Mesothelial cell of epicardium (in vitro differentiated cells): Measurements from ENCODE around the gene MROH8. TPM values are rescaled to one million over a fixed set of nuclear protein-coding genes. Genes with fewer than 3 reads are reported as not detected.

Experiments used
- DNase-seq, 2 experiments: peaks; one replicate each; pipeline ENCODE4 v3.0.0; 2021; ENCODE audit warnings: low spot score in 2 of 2; ENCODE audit not compliant: unreplicated experiment in 2 of 2
- H3K27ac Mint-ChIP-seq: 2 replicates; pipeline ENCODE4 v1.8.0; 2021; ENCODE audit warnings: mixed read lengths
- H3K27me3 Mint-ChIP-seq: 2 replicates; pipeline ENCODE4 v1.8.0; 2021; ENCODE audit warnings: low read depth, mixed read lengths
- H3K36me3 Mint-ChIP-seq: 2 replicates; pipeline ENCODE4 v1.8.0; 2021; ENCODE audit warnings: mixed read lengths
- H3K4me1 Mint-ChIP-seq: 2 replicates; pipeline ENCODE4 v1.8.0; 2021; ENCODE audit warnings: mixed read lengths
- H3K4me3 Mint-ChIP-seq: 2 replicates; pipeline ENCODE4 v1.8.0; 2021; ENCODE audit warnings: mild to moderate bottlenecking, moderate library complexity, mixed read lengths
- H3K9me3 Mint-ChIP-seq: 2 replicates; pipeline ENCODE4 v1.8.0; 2021; ENCODE audit warnings: mixed read lengths
- total RNA-seq: library from RNA; stranded (reverse); gene quantifications from 3 replicates; pipeline ENCODE4 v1.2.1, GENCODE V29; 2021
- TF ChIP-seq, protein P1 (sequence below): fragments of 200-600 bp; sonication (generic); IDR thresholded peaks from one replicate; pipeline ENCODE4 v1.5.0; 2021; ENCODE audit warnings: antibody characterized with exemption; ENCODE audit not compliant: unreplicated experiment

The MROH8 gene
- total RNA-seq, 1 donor from 2014 or later: 6.3 TPM

DNA sequence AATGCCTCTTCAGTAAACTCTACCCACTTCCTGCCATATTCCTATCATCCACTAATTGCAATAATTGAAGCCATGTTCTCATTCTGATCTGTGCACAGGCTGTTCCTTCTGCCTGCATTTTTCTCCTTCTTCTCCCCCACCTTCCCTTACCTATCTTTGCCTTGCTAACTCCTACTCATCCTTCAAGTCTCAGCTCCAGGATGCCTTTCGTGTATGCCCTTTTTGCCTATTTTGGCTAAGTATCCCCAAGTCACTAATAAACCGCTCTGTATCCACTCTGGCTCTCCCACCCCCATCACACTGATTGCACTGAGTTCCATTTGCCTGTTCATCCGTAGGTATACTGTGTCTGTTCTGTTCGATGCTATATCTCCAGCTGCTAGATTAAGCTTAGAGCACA, 6.5 kb downstream of the MROH8 start:
- H3K27me3 Mint-ChIP-seq: no peaks in the 10 kb centered on the region
- peaks cover under 1% of the 10 kb centered on the region for H3K36me3 Mint-ChIP-seq
- peaks cover 3% of the 10 kb centered on the region for H3K4me1 Mint-ChIP-seq
- DNase-seq: no peak
- H3K27ac Mint-ChIP-seq: no peak overlapping the region
- TF ChIP-seq, protein P1, sequence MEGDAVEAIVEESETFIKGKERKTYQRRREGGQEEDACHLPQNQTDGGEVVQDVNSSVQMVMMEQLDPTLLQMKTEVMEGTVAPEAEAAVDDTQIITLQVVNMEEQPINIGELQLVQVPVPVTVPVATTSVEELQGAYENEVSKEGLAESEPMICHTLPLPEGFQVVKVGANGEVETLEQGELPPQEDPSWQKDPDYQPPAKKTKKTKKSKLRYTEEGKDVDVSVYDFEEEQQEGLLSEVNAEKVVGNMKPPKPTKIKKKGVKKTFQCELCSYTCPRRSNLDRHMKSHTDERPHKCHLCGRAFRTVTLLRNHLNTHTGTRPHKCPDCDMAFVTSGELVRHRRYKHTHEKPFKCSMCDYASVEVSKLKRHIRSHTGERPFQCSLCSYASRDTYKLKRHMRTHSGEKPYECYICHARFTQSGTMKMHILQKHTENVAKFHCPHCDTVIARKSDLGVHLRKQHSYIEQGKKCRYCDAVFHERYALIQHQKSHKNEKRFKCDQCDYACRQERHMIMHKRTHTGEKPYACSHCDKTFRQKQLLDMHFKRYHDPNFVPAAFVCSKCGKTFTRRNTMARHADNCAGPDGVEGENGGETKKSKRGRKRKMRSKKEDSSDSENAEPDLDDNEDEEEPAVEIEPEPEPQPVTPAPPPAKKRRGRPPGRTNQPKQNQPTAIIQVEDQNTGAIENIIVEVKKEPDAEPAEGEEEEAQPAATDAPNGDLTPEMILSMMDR: no peak
- no peaks in the 10 kb centered on the region for H3K9me3 Mint-ChIP-seq
- H3K4me3 Mint-ChIP-seq: no peak overlapping the region

DNA sequence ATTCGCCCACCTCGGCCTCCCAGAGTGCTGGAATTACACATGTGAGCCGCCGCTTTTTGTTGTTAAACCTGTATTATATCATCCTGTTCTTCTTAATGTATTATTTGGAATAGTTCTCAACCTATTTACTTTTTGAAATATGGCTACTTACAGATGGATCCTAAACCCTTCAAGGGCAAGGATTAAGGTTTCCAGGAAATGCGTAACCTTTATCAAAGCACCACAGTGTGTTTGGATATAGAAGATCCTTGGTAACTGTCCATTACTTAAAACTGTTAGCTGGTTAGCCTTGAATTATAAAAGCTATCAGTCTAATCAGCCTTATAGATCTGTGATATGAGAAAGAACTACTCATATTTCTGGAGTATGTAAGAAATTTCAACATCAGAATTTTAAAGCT, 12.5 kb downstream of the MROH8 start:
- Mint-ChIP-seq H3K9me3 (no peaks in the 10 kb centered on the region), H3K27me3 (peaks cover 13% of the 10 kb centered on the region), H3K36me3 (peaks cover 2% of the 10 kb centered on the region), H3K4me1 (peaks cover 11% of the 10 kb centered on the region), H3K4me3 (no peak overlapping the region), H3K27ac (no peak overlapping the region)
- DNase-seq: no peak
- TF ChIP-seq, protein P1: no peak

DNA sequence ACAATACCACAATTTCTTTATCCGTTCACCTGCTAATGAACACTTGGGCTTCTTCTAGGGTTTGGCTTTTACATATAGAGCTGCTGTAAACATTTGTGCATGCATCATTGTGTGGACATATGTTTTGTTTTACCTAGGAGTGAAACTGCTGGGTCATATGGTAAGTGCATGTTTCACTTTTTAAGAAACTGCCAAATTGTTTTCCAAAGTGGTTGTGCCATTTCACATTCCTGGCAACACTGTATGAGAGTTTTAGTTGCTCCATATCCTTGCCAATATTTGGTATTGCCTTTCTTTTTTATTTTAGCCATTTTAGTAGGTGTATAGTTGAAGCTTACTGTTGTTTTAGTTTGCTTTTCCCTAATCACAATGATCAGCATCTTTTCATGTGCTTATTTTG, 14.3 kb downstream of the MROH8 start:
- H3K9me3 Mint-ChIP-seq: no peaks in the 10 kb centered on the region
- peaks cover 2% of the 10 kb centered on the region for H3K36me3 Mint-ChIP-seq
- H3K27me3 Mint-ChIP-seq: peaks cover 13% of the 10 kb centered on the region
- TF ChIP-seq, protein P1: no peak
- peaks cover 8% of the 10 kb centered on the region for H3K4me1 Mint-ChIP-seq
- no peak overlapping the region for H3K4me3 Mint-ChIP-seq
- no peak overlapping the region for H3K27ac Mint-ChIP-seq
- no peak for DNase-seq

DNA sequence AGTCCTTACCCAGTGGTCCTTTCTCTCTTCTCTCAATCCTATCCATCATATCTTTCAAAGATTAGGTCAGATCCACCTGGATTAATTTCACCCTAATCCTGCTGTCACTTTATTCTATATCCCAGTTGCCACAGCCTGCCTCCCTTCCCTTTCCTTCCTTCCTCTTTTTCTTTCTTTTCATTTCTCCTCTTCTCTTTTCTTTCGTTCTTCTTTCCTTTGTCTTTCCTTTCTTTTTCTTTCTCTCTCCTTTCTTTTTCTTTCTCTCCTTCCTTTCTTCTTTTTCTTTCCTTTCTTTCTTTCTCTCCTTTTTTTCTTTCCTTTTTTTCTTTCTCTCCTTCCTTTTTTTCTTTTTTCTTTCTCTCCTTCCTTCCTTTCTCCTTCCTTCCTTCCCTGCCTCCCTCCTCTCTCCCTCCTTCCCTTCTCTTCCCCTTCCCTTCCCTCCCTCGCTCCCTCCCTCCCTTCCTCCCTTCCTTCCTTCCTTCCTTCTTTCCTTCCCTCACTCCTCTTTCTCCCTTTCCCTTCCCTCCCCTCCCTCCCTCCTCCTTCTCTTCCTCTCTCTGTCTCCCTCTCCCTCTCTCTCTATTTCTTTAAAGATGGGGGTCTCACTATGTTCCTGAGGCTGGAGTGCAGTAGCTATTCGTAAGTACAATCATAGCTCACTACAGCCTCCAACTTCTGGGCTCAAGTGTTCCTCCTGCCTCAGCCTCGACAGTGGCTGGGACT, 15.4 kb downstream of the MROH8 start:
- no peaks in the 10 kb centered on the region for H3K9me3 Mint-ChIP-seq
- H3K4me3 Mint-ChIP-seq: no peak overlapping the region
- TF ChIP-seq, protein P1: no peak
- H3K36me3 Mint-ChIP-seq: peaks cover 2% of the 10 kb centered on the region
- H3K4me1 Mint-ChIP-seq: peaks cover 8% of the 10 kb centered on the region
- DNase-seq: no peak
- H3K27me3 Mint-ChIP-seq: peaks cover 13% of the 10 kb centered on the region
- no peak overlapping the region for H3K27ac Mint-ChIP-seq

DNA sequence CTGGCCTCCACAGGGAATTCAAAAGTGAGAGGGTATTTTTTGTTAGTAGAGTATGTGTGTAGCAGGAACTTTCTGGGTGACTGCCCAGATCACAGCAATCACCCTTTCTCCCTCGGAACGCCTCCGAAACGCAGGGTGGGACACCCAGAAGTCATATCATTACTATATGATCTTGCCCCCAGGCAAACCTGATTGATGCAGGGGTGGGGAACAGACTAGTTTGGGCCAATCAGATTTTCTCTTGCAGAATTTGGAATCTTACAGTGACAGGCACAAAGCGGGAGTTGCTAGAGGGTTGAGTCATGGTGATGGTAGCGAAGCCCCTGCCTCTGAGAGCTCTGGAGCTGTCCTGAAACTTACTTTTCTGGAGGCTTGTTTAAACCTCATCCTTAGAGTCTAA, 16.7 kb downstream of the MROH8 start:
- Mint-ChIP-seq H3K9me3 (no peaks in the 10 kb centered on the region), H3K36me3 (no peaks in the 10 kb centered on the region), H3K4me3 (no peak overlapping the region), H3K4me1 (peaks cover 8% of the 10 kb centered on the region), H3K27me3 (peaks cover 13% of the 10 kb centered on the region), H3K27ac (no peak overlapping the region)
- TF ChIP-seq, protein P1: no peak
- DNase-seq: no peak
